Raji (cell line): Measurements from ENCODE around the gene RMRP.
A peak's percentile ranks its signal among the peaks of the same experiment; 100 is the strongest.

Source experiments
- POLR2A ChIP-seq: IDR thresholded peaks from 2 replicates; pipeline ENCODE4 v1.6.1; 2011; ENCODE audit warnings: low read depth, low read length, control low read depth; ENCODE audit not compliant: insufficient read depth

Gene RMRP

DNA sequence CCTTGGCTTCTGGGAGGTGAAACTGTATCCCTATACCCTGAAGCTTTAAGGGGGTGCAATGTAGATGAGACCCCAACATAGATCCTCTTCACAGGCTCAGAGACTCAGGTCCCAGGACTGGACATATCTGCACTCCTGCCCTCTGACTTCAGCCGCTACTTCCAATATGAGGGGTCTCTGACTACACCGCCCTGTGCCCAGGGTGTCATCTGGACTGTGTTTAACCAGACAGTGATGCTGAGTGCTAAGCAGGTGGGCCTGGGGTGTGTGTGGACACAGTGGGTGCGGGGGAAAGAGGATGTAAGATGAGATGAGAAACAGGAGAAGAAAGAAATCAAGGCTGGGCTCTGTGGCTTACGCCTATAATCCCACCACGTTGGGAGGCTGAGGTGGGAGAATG lies 21.3 kb upstream of the RMRP start:
- TF ChIP-seq POLR2A: no peak

GRCh38 chr9:35675732-35676392 lies 18.0 kb upstream of the RMRP start:
- TF ChIP-seq POLR2A: no peak

- TF ChIP-seq POLR2A: no peak
Measured at GRCh38 chr9:35675204-35675603, 17.4 kb upstream of the RMRP start.

DNA sequence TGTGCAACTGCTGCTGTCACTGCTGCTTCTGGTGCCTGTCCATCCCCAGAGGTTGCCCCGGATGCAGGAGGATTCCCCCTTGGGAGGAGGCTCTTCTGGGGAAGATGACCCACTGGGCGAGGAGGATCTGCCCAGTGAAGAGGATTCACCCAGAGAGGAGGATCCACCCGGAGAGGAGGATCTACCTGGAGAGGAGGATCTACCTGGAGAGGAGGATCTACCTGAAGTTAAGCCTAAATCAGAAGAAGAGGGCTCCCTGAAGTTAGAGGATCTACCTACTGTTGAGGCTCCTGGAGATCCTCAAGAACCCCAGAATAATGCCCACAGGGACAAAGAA lies 16.2 kb upstream of the RMRP start:
- TF ChIP-seq POLR2A: no peak

DNA sequence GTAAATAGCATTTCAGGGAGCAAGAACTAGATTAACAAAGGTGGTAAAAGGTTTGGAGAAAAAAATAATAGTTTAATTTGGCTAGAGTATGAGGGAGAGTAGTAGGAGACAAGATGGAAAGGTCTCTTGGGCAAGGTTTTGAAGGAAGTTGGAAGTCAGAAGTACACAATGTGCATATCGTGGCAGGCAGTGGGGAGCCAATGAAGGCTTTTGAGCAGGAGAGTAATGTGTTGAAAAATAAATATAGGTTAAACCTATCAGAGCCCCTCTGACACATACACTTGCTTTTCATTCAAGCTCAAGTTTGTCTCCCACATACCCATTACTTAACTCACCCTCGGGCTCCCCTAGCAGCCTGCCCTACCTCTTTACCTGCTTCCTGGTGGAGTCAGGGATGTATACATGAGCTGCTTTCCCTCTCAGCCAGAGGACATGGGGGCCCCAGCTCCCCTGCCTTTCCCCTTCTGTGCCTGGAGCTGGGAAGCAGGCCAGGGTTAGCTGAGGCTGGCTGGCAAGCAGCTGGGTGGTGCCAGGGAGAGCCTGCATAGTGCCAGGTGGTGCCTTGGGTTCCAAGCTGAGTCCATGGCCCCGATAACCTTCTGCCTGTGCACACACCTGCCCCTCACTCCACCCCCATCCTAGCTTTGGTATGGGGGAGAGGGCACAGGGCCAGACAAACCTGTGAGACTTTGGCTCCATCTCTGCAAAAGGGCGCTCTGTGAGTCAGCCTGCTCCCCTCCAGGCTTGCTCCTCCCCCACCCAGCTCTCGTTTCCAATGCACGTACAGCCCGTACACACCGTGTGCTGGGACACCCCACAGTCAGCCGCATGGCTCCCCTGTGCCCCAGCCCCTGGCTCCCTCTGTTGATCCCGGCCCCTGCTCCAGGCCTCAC lies 15.6 kb upstream of the RMRP start, which contains the start of gene CA9:
Gene CA9, plus strand, starts transcription at position 797 of the 893 bp plus-strand sequence. Its CDS starts 32 bp downstream, at position 829.
- no peak for TF ChIP-seq POLR2A

DNA sequence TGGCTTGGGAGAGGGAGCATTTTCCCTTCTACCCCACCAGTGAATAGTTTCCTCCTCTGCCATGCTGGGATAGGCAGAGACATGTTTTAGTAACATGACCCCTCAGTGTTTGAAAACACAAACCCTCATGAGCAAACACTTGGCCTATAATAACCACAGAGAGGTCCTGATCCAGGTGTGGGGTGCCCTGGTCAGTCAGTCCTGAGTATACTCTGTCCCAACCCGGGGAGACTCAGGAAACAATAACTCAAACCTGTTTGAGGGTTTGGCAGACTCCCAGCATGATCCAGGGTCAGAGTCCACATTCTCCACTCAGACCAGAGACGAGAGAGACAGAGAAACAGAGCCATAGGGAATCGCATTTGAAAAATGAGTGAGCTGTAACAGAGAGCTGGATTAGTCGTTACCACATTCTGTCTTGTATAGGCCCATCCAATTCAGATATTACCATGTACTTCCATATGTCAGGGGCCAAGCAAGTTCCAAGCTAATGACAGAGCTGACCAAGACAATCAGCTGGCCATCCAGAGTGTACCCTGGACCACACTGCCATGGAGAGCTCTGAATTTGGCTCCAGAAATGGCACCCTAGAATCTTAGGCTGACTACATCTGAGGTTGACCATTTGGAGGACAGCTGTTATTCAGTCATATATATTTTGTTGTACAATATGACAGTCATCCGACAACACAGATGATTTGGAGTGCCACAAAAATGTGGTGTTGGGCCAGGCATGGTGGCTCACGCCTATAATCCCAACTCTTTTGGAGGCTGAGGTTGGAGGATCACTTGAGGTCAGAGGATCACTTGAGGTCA lies 11.7 kb upstream of the RMRP start:
- no peak for TF ChIP-seq POLR2A

- TF ChIP-seq POLR2A: no peak
Measured at GRCh38 chr9:35667939-35668338, 10.1 kb upstream of the RMRP start.

DNA sequence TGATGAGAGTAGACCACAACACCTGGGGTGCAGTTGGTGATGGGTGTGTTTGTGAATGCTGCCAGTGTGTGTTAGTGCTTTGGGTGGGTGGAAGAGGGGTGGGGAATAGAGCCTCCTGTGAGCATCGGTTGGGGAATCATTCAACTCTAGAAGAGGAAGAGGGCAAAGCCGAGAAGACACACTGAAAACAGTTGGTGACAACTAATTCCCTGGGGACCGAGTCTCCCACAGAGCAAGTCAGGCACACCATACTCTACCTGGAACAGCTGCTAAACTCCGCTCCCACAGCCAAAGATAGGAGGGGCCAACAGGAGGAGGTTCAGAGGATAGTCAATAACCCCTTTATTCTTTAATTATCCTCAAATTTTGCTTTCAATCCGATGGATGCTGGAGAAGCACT lies 8.7 kb upstream of the RMRP start:
- TF ChIP-seq POLR2A: no peak

DNA sequence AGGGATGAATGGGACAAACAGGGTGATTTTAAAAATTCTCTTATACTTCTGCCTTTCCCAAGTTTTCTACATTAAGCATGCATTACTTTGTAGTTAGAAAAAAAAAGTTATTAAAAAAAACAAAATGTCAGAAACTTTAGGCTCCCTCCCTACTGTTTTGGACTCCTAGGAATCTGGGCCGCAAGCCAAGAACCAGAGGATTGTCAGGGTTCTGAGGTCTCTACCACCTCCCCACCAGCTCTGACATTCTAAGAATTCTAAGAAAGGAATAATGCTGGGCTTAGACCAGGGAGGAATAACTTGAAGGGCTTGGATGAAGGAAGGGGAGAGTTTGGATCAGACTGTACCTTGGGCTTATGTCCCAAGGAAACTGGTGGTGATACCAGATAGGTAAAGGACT lies 8.2 kb upstream of the RMRP start:
- TF ChIP-seq POLR2A: no peak

- no peak for TF ChIP-seq POLR2A
Measured at GRCh38 chr9:35665471-35665818, 7.6 kb upstream of the RMRP start.

- peak; percentile 70 for TF ChIP-seq POLR2A
Measured at GRCh38 chr9:35664531-35665470, 7.0 kb upstream of the RMRP start, which contains the start of gene ARHGEF39. Gene ARHGEF39, minus strand, starts transcription at chr9:35665195. Its CDS starts 26 bp downstream, at chr9:35665169.

DNA sequence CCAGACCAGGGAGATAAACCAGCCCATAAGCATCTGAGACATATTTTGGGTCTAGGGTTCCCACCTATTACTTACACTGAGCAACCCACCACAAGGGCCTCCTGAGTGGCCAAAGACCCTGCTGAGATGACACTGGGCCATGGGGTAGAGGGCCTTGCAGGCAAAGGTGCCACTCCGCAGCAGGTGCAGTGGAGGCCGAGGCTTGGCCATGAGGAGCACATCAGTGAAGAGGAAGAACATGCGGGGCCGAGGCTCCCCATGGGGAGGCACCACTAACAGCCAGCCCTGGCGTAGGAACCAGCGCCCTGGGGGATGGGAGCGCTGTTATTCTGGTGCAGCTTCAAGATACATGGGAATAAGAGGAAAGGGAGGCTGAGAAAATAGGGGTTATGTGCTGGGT lies 4.6 kb upstream of the RMRP start:
- TF ChIP-seq POLR2A: no peak

DNA sequence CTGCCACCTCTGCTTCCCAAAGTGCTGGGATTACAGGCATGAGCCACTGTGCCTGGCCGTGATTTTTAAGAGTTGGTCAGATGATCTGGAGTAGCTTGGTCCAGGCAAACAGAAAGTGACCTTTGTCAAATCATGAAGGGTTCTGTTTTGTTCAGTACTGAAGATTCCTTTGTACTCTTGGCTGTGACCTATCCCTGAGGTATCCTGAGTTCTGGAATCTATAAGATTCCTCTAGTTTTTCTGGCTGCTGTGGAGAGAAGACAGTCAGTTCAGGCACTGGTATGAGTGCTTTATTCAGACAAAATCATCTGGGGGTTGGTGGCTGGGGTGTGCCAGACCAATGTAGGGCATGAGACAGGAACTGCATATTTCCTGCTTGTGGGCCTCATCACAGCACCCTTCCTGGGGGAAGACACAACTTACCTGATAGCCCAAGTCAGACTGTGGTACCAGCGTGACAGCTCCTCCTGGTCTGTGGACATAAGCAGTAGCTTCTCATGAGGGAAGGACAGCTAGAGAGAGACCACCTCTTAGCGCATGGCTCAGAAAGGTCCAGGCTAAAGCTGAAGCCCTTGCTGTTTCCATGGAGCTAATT lies 4.0 kb upstream of the RMRP start:
- no peak for TF ChIP-seq POLR2A

DNA sequence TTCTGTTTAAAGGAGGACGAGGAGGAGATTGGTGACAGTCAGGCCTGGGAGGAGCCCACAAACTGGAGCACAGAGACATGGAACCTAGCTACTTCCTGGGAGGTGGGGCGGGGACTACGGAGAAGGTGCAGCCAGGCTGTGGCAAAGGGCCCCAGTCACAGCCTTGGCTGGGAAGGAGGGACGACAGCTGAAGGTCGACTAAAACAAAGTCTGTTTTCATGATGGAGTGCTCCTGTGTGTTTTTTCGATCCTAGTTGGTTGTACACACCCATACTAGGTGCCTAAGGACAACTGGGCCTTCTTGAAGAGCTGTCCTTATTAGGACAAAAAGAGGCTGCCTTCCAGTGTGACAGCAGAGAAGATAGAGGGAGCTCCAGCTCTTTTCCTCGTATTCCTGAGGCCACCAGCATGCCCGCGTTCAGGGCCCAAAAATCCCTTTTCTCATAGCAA lies 3.2 kb upstream of the RMRP start:
- TF ChIP-seq POLR2A: no peak
